ENCODE results near the gene PSORS1C1. TPM values are rescaled to one million over a fixed set of nuclear protein-coding genes. Genes with fewer than 3 reads are reported as not detected.

The PSORS1C1 gene
- total RNA-seq, 4 donors from 2014 or later: not detected

- Histone ChIP-seq H3K36me3 (no peaks in the 10 kb centered on the region), H3K9me3 (no peaks in the 10 kb centered on the region), H3K27me3 (no peaks in the 10 kb centered on the region), H3K27ac (no peak overlapping the region), H3K4me3 (no peak overlapping the region), H3K4me1 (no peaks in the 10 kb centered on the region)
- DNase-seq (no peak), ATAC-seq (no peak)
- intact Hi-C loops (cut with DNase I; ENCODE audit: low total_unique reads) (no loop called here), in situ Hi-C loops (cut with MboI; ENCODE audit: low sequenced_read_pairs in 4 of 4) (no loop called here)
- no peak for TF ChIP-seq CTCF (IDR thresholded peaks at IDR 0.05 in 4 of 5, conservative IDR thresholded peaks at IDR 0.05 in 1 of 5)
- no peak for TF ChIP-seq POLR2A (IDR thresholded peaks at IDR 0.05)
These were observed 56.5 kb downstream of the PSORS1C1 start for GRCh38 chr6:31170987-31171671.

- H3K27ac ChIP-seq: no peak overlapping the region
- ATAC-seq: no peak
- no peaks in the 10 kb centered on the region for H3K4me1 ChIP-seq
- no peak overlapping the region for H3K4me3 ChIP-seq
- H3K9me3 ChIP-seq: no peaks in the 10 kb centered on the region
- H3K36me3 ChIP-seq: no peaks in the 10 kb centered on the region
- no peaks in the 10 kb centered on the region for H3K27me3 ChIP-seq
- TF ChIP-seq POLR2A (IDR thresholded peaks at IDR 0.05) (no peak), CTCF (IDR thresholded peaks at IDR 0.05 in 4 of 5, conservative IDR thresholded peaks at IDR 0.05 in 1 of 5) (no peak)
- no peak for DNase-seq
- in situ Hi-C loops (cut with MboI; ENCODE audit: low sequenced_read_pairs in 4 of 4) (no loop called here), intact Hi-C loops (cut with DNase I; ENCODE audit: low total_unique reads) (no loop called here)
These were observed 57.6 kb downstream of the PSORS1C1 start for GRCh38 chr6:31171931-31172905.

- TF ChIP-seq CTCF (IDR thresholded peaks at IDR 0.05 in 4 of 5, conservative IDR thresholded peaks at IDR 0.05 in 1 of 5) (no peak), POLR2A (IDR thresholded peaks at IDR 0.05) (no peak)
- no peak overlapping the region for H3K27ac ChIP-seq
- no peak for DNase-seq
- no peaks in the 10 kb centered on the region for H3K9me3 ChIP-seq
- intact Hi-C loops (cut with DNase I; ENCODE audit: low total_unique reads) (no loop called here), in situ Hi-C loops (cut with MboI; ENCODE audit: low sequenced_read_pairs in 4 of 4) (no loop called here)
- no peak overlapping the region for H3K4me3 ChIP-seq
- H3K36me3 ChIP-seq: no peaks in the 10 kb centered on the region
- no peaks in the 10 kb centered on the region for H3K27me3 ChIP-seq
- H3K4me1 ChIP-seq: no peaks in the 10 kb centered on the region
- no peak for ATAC-seq
These were observed 58.4 kb downstream of the PSORS1C1 start for GRCh38 chr6:31172973-31173384.

- intact Hi-C loops (cut with DNase I; ENCODE audit: low total_unique reads) (no loop called here), in situ Hi-C loops (cut with MboI; ENCODE audit: low sequenced_read_pairs in 4 of 4) (no loop called here)
- no peaks in the 10 kb centered on the region for H3K4me1 ChIP-seq
- H3K36me3 ChIP-seq: no peaks in the 10 kb centered on the region
- TF ChIP-seq CTCF (IDR thresholded peaks at IDR 0.05 in 4 of 5, conservative IDR thresholded peaks at IDR 0.05 in 1 of 5) (no peak), POLR2A (IDR thresholded peaks at IDR 0.05) (no peak)
- H3K9me3 ChIP-seq: no peaks in the 10 kb centered on the region
- DNase-seq (no peak), ATAC-seq (no peak)
- H3K27me3 ChIP-seq: no peaks in the 10 kb centered on the region
- H3K27ac ChIP-seq: no peak overlapping the region
- no peak overlapping the region for H3K4me3 ChIP-seq
These were observed 58.8 kb downstream of the PSORS1C1 start for GRCh38 chr6:31173406-31173805.

All from gastrocnemius medialis (tissue), 4 donors.